HG02870 (cell line): ENCODE results near the gene SORCS2.

ENCODE experiments used
- ATAC-seq: cut with Tn5 transposase; IDR thresholded peaks from one replicate; pipeline ENCODE4 v1.9.1; 2021; ENCODE audit warnings: mild to moderate bottlenecking, moderate library complexity; ENCODE audit not compliant: unreplicated experiment

SORCS2 gene

GRCh38 chr4:7653510-7654369, 461.4 kb downstream of the SORCS2 start:
- ATAC-seq, result no peak

- ATAC-seq, result no peak
These were observed 462.5 kb downstream of the SORCS2 start for GRCh38 chr4:7654550-7655445.

- ATAC-seq, result no peak
These were observed 463.3 kb downstream of the SORCS2 start for GRCh38 chr4:7655511-7656243.

- no peak for ATAC-seq
These were observed 464.0 kb downstream of the SORCS2 start for GRCh38 chr4:7656244-7656800.

DNA sequence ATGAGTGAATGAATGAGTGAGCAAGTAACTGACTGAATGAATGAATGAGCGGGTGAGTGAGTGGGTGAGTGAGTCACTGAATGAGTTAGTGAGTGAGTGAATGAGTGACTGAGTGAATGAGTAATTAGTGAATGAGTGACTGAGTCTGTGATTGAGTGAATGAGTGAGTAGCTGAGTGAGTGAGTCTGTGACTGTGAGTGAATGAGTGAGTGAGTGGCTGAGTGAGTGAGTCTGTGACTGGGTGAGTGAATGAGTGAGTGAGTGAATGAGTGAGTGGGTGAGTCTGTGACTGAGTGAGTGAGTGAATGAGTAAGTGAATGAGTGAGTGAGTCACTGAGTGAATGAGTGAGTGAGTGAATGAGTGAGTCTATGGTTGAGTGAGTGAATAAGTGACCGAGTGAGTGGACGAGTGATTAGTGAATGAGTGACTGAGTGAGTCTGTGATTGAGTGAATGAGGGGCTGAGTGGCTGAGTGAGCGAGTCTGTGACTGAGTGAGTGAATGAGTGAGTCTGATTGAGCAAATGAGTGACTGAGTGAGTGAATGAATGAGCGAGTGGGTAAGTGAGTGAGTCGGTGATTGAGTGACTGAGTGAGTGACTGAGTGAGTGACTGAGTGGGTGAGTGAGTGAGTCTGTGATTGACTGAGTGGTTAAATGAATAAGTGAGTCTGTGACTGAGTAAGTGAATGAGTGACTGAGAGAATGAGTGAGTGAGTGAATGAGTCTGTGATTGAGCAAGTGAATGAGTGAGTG, 465.4 kb downstream of the SORCS2 start:
- no peak for ATAC-seq

- ATAC-seq, result no peak
These were observed 466.2 kb downstream of the SORCS2 start for GRCh38 chr4:7658341-7659204.

DNA sequence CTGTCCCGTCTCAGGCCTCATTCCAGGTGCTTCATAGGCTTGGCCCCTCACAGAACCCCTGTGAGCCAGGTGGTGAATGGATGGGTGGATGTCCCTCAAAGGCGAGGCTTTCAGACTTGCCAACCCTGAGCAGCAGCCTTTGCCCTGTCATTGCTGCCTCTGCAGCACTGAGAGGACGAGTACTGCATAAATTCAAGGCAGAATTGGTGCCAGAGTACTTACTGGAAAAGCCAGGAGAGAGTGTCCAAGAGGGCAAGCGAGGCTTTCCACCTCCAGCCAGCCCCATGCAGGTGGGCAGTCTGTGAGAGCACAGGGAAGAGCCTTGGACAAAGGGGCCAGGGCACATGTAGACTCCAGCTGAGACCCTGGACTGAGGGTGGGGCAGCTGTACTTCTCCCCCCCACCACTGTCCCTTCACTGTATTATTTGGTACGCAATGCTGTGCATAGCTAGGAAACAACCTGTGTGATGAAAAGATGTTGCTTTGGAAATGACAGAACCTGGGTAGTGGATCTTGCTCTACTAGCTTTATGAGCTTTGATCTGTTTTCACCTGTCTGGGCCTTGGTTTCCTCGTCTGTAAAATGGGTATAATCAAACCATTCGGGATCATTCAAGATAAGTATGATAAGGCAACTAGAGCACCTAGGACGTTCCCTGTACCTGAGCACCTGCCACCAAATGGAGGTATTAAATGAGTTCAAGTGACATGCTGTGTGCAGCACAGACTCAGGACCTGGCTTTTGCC, 467.3 kb downstream of the SORCS2 start:
- ATAC-seq, result no peak

DNA sequence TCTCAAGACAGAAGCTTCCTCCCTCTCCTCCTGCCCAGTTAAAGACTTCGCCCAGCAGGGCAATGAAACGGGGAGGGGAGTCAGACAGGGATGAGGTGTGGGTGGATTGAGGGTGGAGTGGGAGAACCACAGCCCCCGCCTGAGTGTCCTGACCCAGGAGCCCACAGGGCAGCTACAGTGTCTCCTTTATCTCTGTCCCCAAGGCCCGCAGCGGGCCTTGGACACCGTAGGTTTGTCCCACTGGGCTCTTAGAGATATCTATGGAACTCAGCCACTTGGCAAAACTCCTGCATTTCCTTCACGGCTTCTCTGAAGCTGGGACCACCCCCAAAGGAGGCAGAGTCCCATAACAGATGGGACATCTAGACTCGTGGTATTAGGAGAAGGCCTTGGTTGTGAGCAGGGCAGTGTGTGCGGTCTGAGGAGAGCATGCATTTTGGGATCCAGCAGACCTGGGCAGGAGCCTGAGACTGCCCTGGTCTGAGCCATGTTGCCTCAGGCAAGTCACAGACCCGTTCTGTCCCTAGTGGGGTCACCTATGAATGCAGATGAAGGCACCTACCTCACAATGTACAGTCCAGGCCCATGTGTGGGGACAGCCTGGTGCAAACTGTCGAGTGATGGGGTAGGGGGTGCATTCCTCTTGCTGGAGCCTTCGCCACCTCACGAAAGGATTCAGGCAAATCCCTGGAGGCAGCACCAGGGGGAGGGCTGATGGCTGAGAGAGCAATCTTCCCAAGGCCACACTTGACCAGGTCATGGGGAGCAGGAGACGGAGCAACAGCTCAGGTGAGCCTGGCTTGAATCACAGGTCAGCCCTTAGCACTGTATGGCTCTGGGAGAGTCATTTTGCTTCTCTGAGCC, 468.1 kb downstream of the SORCS2 start:
- ATAC-seq, result no peak

DNA sequence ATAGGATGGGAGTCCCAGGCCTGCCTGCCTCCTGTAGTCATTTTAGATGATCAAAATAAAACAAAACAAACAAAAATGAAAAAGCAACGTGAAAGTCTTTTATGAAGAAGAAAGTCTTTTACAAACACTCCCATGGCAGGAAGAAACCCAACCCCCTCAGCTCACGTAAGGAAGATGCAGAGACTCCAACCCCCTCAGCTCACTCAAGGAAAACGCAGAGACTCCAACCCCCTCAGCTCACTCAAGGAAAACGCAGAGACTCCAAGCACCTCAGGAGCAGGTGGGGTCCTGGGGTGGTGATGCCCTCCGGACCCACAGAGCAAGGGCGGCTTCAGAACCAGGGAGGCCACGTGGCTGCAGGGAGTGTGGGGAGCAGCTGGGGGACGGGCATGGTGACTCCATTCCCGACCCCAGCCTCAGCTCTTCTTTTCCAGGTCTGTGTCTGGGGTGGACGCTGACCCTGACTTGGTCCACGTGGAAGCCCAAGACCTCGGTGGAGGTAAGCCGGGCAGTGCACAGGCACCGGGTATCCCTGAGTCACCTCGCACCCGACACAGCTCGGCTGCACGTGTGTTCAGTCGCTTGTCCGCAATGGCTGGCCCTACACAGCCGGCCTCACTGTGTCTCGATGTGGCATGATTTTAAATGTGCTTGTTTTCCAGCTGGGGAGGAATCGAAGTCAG, 468.9 kb downstream of the SORCS2 start:
- ATAC-seq, result no peak

GRCh38 chr4:7661846-7662506, 469.6 kb downstream of the SORCS2 start:
- no peak for ATAC-seq

DNA sequence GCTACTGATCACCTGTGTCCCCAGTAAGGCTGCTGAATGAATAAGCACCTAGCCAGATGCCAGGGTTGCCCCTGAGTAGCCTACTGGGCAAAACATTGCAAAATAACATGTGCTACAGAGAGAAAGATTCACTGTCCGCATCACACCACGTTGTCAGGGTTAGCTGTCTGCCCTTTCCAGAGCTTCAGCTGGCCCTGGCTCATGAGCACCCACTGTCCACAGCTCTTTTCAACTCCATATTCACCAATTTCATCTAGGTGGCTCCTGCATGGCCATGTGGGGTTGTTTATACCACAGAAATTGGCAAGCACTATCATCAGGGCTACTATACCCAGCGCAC, 470.1 kb downstream of the SORCS2 start:
- ATAC-seq, result no peak

- no peak for ATAC-seq
These were observed 470.8 kb downstream of the SORCS2 start for GRCh38 chr4:7663075-7663541.

- no peak for ATAC-seq
These were observed 471.8 kb downstream of the SORCS2 start for GRCh38 chr4:7664106-7664505.

- ATAC-seq, result no peak
These were observed 473.0 kb downstream of the SORCS2 start for GRCh38 chr4:7665321-7665720.

DNA sequence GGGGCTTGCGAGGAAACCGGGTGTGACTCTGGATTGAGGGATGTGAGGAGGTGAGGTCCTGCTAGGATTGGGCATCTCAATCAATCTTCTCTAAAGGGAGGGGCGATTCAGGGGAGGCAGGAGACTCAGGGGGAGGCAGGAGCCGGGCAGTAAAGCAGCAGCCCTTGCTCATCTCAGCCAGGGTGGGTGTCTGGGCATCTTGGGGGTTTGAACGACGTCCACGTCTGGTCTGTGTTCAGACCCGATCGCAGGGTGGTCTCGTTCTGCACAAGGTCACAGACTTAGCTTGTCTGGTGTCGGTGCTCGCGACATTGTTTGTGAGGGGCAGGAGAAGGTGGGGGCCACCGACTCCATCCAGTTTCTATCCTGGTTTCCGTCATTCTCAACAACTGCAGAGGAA, 473.7 kb downstream of the SORCS2 start:
- ATAC-seq, result no peak

GRCh38 chr4:7666744-7667143, 474.4 kb downstream of the SORCS2 start:
- no peak for ATAC-seq
